Transverse colon (tissue), 4 donors: ENCODE data around the gene EFCAB10. TPM values are rescaled to one million over a fixed set of nuclear protein-coding genes. Genes with fewer than 3 reads are reported as not detected.

Source experiments
- DNase-seq: peaks from one replicate; pipeline ENCODE4 v3.0.0-alpha.2; 2019
- H3K27ac ChIP-seq, 4 donors: fragments of 200-600 bp; sonication (generic); 2 replicates each; pipeline ENCODE4 v1.5.1; 2016 to 2018; ENCODE audit warnings: inconsistent platforms in 4 of 4
- H3K27me3 ChIP-seq: fragments of 200-600 bp; sonication (generic); 2 replicates; pipeline ENCODE4 v1.5.1; 2017; ENCODE audit warnings: inconsistent platforms
- H3K36me3 ChIP-seq, 4 donors: fragments of 200-600 bp; sonication (generic); 2 replicates each; pipeline ENCODE4 v1.5.1; 2017 to 2019; ENCODE audit warnings: inconsistent platforms in 4 of 4
- H3K4me1 ChIP-seq, 4 donors: fragments of 200-600 bp; sonication (generic); 2 replicates each; pipeline ENCODE4 v1.5.1; 2017 to 2020; ENCODE audit warnings: inconsistent platforms in 4 of 4
- H3K4me3 ChIP-seq, 4 donors: fragments of 200-600 bp; sonication (generic); 1 replicate in 1 of 4; 2 replicates in 3 of 4; pipeline versions ENCODE4 v1.5.1 to v1.6.1; 2017 to 2019; ENCODE audit warnings: inconsistent platforms in 4 of 4
- H3K9me3 ChIP-seq, 2 donors: fragments of 200-600 bp; sonication (generic); 2 replicates each; pipeline ENCODE4 v1.5.1; 2017 to 2019; ENCODE audit warnings: inconsistent platforms in 2 of 2
- CTCF ChIP-seq, 5 experiments: fragments of 200-600 bp in 3 of 5; fragments of 450-650 bp in 2 of 5; sonication (generic) in 3 of 5; IDR thresholded peaks; 1 replicate in 2 of 5; 2 replicates in 3 of 5; pipeline ENCODE4 v1.5.1; 2016 to 2017; ENCODE audit warnings: antibody characterized with exemption in 5 of 5, inconsistent platforms in 3 of 5, mild to moderate bottlenecking in 2 of 5, moderate library complexity in 1 of 5
- EP300 ChIP-seq: sonication (generic); formaldehyde crosslinking; IDR thresholded peaks from one replicate; pipeline ENCODE4 v1.6.1; 2017; ENCODE audit warnings: antibody characterized with exemption, low read depth
- POLR2A ChIP-seq: fragments of 450-650 bp; IDR thresholded peaks from one replicate; pipeline ENCODE4 v1.6.1; 2016; ENCODE audit warnings: antibody characterized with exemption, mild to moderate bottlenecking, moderate library complexity
- POLR2AphosphoS5 ChIP-seq, 3 donors: sonication (generic); formaldehyde crosslinking; IDR thresholded peaks; one replicate each; pipeline ENCODE4 v1.6.1; 2016; ENCODE audit warnings: antibody characterized with exemption in 3 of 3
- WGBS, 2 donors: methylation state at CpG; one replicate each; pipeline ENCODE4 v1.1.5; 2018; ENCODE audit warnings: low coverage in 1 of 2; 5-methylcytosine and 5-hydroxymethylcytosine counted together
- in situ Hi-C, 4 donors: fragments of 200-750 bp; cut with MboI; loops; one replicate each; pipeline versions ENCODE4 v1.15.0 to v1.15.1; 2017; ENCODE audit warnings: low sequenced_read_pairs in 3 of 4, low pct_ligation_motif_present in 1 of 4, low pct_unique_long_range_greater_than_20kb in 1 of 4
- intact Hi-C: fragments of 100-400 bp; cut with DNase I; formaldehyde crosslinking; loops from one replicate; pipeline ENCODE4 v1.15.1; 2023; ENCODE audit warnings: low total_unique reads
- total RNA-seq, 4 donors: library from RNA; depleted of rRNA; stranded (reverse); fragments of >200 nt; gene quantifications; one replicate each; pipeline ENCODE4 v1.1.0, GENCODE V29; 2016

Gene EFCAB10
- total RNA-seq, 4 donors from 2014 or later = not detected

GRCh38 chr7:105571891-105572290 lies 9.4 kb downstream of the EFCAB10 start:
- Histone ChIP-seq H3K9me3 (no peaks in the 10 kb centered on the region), H3K27ac (no peak overlapping the region), H3K36me3 (peaks cover 0 to 11% (median 4%) of the 10 kb centered on the region in 4 donors), H3K4me3 (no peak overlapping the region), H3K27me3 (no peaks in the 10 kb centered on the region), H3K4me1 (peaks cover 0 to 3% (median 0%) of the 10 kb centered on the region in 4 donors)
- no peak for DNase-seq
- intact Hi-C loops = no loop called here
- 92 to 93% methylated on average over 2 of the region's 2 CpGs for WGBS, 2 donors
- in situ Hi-C loops = no loop called here
- no peak for TF ChIP-seq CTCF (IDR thresholded peaks at IDR 0.05)
- TF ChIP-seq EP300 = no peak
- no peak for TF ChIP-seq POLR2A
- TF ChIP-seq POLR2AphosphoS5 (IDR thresholded peaks at IDR 0.05) = no peak

- 97% methylated on average over 3 of the region's 3 CpGs; no CpG with 5 or more reads in 1 of the 2 donors for WGBS, 2 donors
Measured at GRCh38 chr7:105567821-105568220, 13.5 kb downstream of the EFCAB10 start.

GRCh38 chr7:105567024-105567423 lies 14.3 kb downstream of the EFCAB10 start:
- Histone ChIP-seq H3K4me1 (no peaks in the 10 kb centered on the region), H3K4me3 (no peak overlapping the region), H3K27ac (no peak overlapping the region), H3K27me3 (no peaks in the 10 kb centered on the region), H3K36me3 (peaks cover 0 to 53% (median 9%) of the 10 kb centered on the region in 4 donors), H3K9me3 (no peaks in the 10 kb centered on the region)
- DNase-seq = no peak
- no peak for TF ChIP-seq POLR2A
- no peak for TF ChIP-seq CTCF (IDR thresholded peaks at IDR 0.05)
- TF ChIP-seq POLR2AphosphoS5 (IDR thresholded peaks at IDR 0.05) = no peak
- TF ChIP-seq EP300 = no peak
- in situ Hi-C loops (no loop called here), intact Hi-C loops (no loop called here)
- WGBS, 2 donors = 77 to 100% methylated on average over 2 of the region's 2 CpGs

More at GRCh38 chr7:105567821-105568220, 13.5 kb downstream of the EFCAB10 start:
- in situ Hi-C loops = no loop called here
- Histone ChIP-seq H3K27me3 (no peaks in the 10 kb centered on the region), H3K4me1 (no peaks in the 10 kb centered on the region), H3K27ac (no peak overlapping the region), H3K9me3 (no peaks in the 10 kb centered on the region), H3K36me3 (peaks cover 0 to 48% (median 9%) of the 10 kb centered on the region in 4 donors), H3K4me3 (no peak overlapping the region)
- DNase-seq = no peak
- TF ChIP-seq POLR2A (no peak), EP300 (no peak), POLR2AphosphoS5 (IDR thresholded peaks at IDR 0.05) (no peak), CTCF (IDR thresholded peaks at IDR 0.05) (no peak)
- intact Hi-C loops = no loop called here

- 93 to 95% methylated on average over 4 of the region's 4 CpGs for WGBS, 2 donors
- no peaks in the 10 kb centered on the region for H3K9me3 ChIP-seq
- DNase-seq = no peak
- peaks cover 0 to 62% (median 13%) of the 10 kb centered on the region in 4 donors for H3K36me3 ChIP-seq
- in situ Hi-C loops = no loop called here
- H3K4me3 ChIP-seq = no peak overlapping the region
- no peak overlapping the region for H3K27ac ChIP-seq
- intact Hi-C loops = no loop called here
- no peaks in the 10 kb centered on the region for H3K27me3 ChIP-seq
- no peaks in the 10 kb centered on the region for H3K4me1 ChIP-seq
- TF ChIP-seq POLR2A = no peak
- TF ChIP-seq CTCF (IDR thresholded peaks at IDR 0.05) = no peak
- TF ChIP-seq POLR2AphosphoS5 (IDR thresholded peaks at IDR 0.05) = no peak
- TF ChIP-seq EP300 = no peak
Measured at GRCh38 chr7:105565190-105565589, 16.1 kb downstream of the EFCAB10 start.
